Activated CD4-positive, alpha-beta T cell treated with anti-CD3 and anti-CD28 coated beads, Interleukin-2, amount 50 U/mL, for 24 hours (primary cell): ENCODE data around the gene GAK.

Experiments used
- DNase-seq, 2 donors: peaks; one replicate each; pipeline ENCODE4 v3.0.0-alpha.2; 2020; ENCODE audit warnings: low read depth in 1 of 2, low spot score in 1 of 2

The GAK gene

DNA sequence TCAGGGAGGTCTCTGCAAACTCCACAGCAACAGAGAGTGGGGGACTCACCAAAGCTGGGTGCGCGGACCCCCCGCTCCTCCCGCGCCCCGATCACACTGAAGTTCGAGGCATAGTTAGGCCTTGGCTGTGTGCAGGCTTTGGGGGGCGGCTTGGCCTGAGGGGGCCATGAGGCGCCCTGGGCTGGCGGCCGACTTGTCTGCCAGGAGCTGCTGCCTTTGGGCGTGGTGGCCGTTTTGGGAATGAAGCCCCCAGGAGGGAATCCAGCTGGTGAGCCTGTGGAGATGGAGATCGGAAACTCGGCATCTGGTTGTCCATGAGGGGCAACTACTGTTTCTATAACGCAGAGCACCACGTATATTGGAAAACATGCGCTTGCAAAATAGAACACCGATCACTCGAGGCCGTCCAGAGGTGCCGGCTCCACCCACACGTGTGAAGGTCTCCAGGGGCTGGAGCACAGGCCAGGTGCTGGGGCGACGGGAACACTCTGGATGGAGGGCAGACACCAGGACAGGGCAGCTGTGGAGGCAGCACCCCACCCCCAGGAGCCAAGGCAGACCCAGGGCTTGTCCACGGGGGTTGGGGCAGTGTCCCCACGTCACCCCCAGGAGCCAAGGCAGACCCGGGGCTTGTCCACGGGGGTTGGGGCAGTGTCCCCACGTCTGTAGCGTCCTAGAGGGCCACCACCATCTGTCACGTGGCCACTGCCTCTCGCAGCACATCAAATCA, 80.2 kb downstream of the GAK start:
- DNase-seq: no peak

- DNase-seq: no peak
Observed at GRCh38 chr4:850323-850945, 81.7 kb downstream of the GAK start.

DNA sequence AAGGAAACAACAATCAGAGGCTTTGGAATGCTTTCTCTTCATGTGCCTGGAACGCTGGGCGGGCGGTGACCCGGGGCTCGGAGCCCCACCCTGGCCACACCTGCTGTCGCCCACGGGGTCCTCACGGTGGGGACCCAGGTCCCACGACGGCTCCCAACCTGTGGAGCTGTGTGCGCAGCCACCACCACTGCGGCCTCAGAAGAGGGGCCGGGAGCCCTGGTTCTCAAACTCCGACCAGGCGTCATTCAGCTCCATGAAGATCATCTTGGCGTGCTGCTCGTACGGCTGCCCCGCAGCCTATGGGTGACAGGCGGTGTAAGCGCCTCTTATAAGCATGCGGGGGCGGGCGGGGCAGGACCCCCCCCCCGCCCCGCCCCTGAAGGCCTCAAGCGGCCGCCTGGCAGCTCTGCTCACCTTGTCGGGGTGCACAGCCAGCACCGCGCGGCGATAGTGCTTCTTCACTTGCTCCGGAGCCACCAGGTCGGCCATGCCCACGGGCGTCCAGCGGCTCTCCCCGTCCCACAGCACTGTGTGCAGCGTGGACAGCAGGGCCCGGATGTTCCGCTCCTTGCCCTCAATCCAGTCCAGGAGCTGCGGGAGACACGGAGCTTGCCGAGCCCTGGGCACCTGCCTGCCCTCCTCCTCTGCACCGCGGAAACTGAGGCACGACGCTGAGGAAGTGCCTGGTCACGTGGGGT, 82.5 kb downstream of the GAK start:
- no peak for DNase-seq

DNA sequence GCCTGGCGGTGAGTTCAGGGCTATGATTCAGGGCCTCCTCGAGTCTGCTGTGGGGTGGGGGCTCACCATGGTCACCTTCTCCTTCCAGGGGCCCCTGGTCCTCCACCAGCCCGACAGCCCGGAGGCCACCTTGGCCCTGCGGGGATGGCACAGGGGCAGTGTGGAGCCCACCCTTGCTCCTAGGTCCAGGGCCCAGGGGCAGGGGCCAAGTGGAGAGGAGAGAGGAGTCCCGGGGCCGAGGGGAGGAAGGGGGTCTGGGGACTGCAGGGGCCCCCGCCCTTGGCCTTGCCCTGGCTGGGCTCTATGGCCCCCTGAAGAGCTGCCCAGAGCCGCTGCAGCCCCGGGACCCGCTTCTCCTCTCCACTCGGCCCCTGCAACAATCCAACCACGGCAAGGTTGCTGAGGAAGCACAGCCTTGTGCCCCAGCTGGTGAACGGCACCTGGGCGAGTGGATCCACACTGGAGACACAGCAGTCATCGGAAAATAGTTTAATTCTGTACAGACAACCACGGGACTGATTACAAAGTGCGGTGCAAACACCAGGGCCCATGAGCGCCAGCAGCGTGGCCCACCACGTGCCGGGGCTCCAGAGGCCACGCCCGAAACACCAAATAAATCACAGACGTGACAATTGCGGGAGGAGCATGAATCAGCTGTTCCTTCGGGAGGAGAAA, 83.2 kb downstream of the GAK start:
- DNase-seq: no peak

DNA sequence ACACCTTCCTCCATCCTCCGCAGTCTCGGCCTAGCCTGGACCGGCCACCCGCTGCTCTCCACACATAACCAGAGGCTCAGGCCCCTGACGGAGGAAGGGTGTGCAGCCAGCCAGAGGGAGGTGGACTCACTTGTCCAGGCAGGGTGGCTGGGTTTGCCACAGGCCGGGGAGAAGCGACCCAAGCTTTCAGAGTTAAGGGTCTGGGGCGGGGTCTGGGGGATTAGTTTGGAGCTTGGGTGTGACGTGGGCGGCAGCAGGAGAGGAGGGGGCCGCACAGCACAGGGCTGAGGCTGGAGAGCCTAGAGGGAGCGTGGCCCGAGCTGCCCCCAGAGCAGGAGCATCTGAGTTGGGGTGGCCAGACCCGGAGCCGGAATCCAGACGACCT, 83.8 kb downstream of the GAK start:
- no peak for DNase-seq

DNA sequence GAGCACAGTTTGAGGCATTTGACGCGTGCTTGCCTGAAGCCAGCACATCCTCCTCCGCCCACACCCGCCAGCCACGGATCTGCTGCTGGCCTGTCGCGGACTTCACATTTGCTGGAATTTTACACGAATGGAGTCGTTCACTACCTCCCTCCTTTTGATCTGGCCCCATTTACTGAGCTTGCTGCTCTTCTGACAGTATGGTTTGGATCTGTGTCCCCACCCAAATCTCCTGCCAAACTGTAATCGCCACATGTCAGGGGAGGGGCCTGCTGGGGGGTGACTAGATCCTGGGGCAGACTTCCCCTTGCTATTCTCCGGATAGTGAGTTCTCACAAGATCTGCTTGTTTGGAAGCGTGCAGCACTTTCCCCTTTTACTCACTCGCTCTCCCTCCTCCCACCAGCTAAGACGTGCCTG, 86.3 kb downstream of the GAK start:
- no peak for DNase-seq

DNA sequence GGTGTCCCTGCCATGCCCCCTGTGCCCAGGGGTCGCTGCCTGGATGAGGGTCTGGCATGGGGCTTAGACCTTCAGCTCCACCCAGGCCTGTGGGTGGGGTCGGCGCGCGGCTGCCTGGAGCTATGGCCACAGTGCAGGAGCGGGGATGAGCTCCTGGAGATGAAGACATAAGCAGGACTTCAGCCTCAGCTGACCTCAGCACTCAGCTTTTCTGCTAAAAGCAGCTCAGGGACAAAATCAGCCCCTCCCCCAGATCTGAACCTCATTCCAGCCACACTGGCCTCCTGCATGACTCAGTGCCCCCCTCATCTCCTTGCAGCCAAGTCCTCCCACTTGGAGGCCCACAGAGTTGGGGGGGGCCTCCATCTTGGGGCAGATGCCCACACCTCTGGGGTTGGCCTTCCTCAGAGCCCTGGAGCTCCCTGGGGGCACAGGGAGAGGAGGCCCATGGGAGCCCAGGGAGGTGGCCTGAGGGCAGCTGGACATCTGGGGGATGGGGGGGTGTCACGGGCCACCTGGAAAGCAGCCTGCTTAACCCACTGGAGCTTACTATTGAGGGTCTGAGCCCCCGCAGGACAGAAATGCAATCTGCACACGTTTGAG, 86.8 kb downstream of the GAK start:
- no peak for DNase-seq

DNA sequence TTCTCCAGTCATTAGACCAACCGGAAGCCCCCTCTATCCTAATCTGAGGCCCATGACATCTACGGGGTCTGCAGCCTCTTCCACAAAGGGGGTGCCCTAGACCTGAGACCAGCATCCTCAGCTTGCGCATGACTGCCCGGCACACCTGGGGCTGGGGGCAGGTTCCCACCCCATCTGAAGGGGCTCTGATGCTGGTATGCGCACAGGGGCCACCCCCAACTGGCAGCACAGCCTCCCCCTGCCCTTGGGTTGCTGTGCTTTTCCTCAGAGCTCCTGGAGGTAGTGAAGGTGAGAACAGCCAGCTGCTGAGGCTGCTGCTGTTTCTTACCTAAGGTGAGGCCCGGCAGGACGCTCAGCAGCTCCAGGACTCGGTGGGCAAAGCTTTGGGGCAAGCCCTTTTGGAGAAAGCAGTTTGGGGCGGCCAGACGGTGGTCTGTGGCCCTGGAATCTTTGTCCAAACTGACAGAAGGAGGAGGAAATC, 87.3 kb downstream of the GAK start:
- no peak for DNase-seq

- DNase-seq: no peak
Observed at GRCh38 chr4:839675-840443, 92.3 kb downstream of the GAK start.

DNA sequence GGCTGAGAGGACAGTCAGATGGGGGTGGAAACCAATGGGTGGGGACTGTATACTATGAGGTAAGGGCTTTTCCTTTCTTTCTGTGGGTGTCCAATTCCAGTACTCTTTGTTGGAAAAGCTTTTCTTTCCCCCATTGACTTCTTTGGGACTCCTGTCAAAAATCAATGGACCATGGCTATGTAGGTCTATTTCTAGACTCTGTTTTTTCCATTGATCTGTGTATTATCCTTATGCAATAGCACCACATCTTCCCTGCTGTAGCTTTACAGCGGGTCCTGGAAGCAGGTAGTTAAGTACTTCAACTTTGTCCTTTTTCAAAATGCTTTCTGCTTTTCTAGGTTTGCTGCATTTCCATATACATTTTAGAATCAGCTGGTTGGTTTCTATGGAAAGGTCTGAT, 94.3 kb downstream of the GAK start:
- DNase-seq: no peak

- no peak for DNase-seq
Observed at GRCh38 chr4:836750-837301, 95.3 kb downstream of the GAK start.

DNA sequence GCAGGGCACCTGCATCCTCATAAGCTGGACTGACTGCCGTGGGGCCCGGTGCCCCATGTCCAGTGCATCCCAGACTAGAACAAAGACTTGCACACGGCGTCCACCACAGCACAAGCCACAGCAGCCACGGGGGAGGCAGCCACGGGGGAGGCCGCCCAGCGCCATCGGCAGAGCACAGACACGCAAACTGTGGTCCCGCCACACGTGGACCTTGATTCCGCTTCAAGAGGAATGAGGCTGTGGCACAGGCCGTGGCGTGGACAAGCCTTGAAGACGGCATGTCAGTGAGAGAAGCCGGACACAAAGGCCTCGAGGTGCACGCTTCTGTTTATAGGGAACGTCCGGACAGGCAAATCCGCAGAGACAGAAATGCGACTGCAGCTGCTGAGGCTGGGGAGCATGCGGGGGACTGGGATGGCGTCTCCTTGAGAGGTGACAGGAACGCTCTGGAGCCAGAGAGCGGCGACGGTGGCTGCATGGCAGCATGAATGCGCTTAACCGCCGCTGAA, 96.1 kb downstream of the GAK start:
- no peak for DNase-seq

- no peak for DNase-seq
Observed at GRCh38 chr4:835148-836002, 96.7 kb downstream of the GAK start.

DNA sequence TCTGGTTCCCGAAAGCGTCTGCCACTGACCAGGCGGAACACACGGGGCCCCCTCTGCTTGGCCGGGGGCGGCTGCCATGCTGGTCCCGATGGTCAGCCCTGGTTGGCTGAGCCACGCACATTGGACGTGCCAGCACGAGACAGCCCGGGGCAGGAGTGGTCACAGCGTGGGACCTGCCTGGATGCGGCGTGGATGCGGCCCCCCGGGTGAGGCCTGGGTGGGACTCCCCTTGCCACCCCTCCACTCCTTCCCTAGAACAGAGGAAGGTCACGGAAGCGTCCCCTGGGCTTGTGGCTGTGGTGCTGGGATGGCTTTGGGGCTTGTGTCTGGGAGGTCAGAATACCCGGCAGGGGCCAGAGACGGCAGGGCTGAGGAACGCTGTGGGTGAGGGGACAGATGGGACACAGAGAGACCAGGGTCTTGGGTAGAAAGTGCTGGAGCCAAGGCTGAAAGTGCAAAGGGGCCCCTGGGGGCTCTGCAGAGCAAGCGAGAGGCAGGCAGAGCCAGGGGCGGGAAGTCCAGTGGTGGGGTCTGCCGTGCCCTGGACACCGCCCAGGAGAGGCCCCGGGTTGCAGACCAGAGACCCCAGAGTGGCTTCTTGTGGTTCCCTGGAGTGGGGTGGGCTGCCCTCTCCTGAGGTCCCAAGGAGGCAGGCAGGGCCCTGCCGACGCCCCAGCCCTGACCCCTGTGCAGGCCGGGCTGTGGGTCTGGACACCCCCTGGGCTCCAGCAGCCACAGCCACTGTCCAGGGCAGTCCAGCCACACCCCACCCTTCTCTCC, 97.6 kb downstream of the GAK start:
- no peak for DNase-seq

GRCh38 chr4:833731-834367, 98.3 kb downstream of the GAK start:
- no peak for DNase-seq

GRCh38 chr4:833156-833555, 99.0 kb downstream of the GAK start:
- no peak for DNase-seq

DNA sequence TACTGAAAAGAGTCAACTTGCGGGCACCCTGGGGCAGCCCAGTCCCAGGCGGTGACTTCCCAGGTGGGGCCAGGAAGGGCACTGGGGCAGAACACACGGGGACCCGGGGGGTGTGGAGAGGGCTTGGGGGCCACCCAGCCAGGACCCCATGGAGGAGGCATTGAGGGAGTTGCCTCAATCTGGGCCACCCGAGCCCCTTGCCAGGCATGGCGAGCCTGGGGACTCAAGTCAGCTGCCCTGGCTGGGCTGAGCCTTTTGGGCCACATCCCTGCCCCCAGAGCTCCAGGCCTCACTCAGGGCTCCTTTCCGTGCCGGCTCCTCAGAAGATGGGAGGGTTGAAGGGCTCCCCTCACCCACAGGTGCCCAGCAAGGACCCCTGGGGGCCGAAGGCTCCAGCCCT, 99.6 kb downstream of the GAK start:
- DNase-seq: no peak

DNA sequence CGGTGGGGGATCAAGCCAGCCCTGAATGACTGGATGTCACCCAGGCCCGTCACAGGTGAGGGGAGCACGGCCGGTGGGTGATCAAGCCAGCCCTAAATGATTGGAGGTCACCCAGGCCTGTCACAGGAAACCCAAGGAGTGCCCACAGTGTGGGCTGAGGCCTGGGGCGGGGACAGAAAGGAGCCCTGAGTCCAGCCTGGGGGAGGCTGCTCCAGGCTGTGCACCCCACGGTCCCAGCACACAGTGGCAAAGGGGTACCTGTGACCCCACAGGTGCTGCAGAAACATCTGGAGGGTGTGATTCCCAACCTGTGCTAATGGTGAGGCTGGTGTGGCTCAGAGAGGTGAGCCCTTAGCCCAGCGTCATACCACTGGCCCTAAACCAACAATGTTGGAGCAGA, 100.0 kb downstream of the GAK start:
- no peak for DNase-seq
